ENCODE data around the gene GPHN.

GPHN gene

DNA sequence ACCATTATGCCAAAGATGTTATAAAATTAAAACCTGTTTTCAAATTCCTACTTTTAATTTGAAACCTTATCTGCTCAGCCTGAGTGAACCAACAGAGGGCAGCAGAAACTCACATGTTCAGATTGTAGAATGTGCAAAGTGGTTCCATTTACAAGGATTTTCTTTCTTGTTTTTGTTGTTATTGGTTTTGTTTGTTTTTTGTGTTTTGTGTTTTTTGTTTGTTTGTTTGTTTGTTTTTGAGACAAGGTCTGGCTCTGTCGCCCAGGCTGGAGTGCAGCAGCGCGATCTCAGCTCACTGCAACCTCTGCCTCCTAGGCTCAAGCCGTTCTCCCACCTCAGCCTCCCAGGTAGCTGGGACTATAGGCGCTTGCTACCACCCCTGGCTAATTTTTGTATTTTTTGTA lies 658.5 kb downstream of the GPHN start:
- TF ChIP-seq POLR2AphosphoS5 (IDR thresholded peaks at IDR 0.05; ENCODE audit: low read depth, low read length): no peak
- no peak for TF ChIP-seq POLR2A (IDR thresholded peaks at IDR 0.05; ENCODE audit: low read depth, low read length)
- no peak for TF ChIP-seq TAF1 (IDR thresholded peaks at IDR 0.05; ENCODE audit: borderline replicate concordance, low read depth, low read length)
- DNase-seq (ENCODE audit: insufficient read length) (no peak), FAIRE-seq (peak; percentile 33)

GRCh38 chr14:67167420-67168109 lies 659.6 kb downstream of the GPHN start:
- no peak for TF ChIP-seq POLR2AphosphoS5 (IDR thresholded peaks at IDR 0.05; ENCODE audit: low read depth, low read length)
- no peak for TF ChIP-seq POLR2A (IDR thresholded peaks at IDR 0.05; ENCODE audit: low read depth, low read length)
- no peak for TF ChIP-seq TAF1 (IDR thresholded peaks at IDR 0.05; ENCODE audit: borderline replicate concordance, low read depth, low read length)
- no peak for DNase-seq (ENCODE audit: insufficient read length)
- no peak for FAIRE-seq

- TF ChIP-seq POLR2AphosphoS5 (IDR thresholded peaks at IDR 0.05; ENCODE audit: low read depth, low read length) (no peak), POLR2A (IDR thresholded peaks at IDR 0.05; ENCODE audit: low read depth, low read length) (no peak), TAF1 (IDR thresholded peaks at IDR 0.05; ENCODE audit: borderline replicate concordance, low read depth, low read length) (no peak)
- no peak for FAIRE-seq
- no peak for DNase-seq (ENCODE audit: insufficient read length)
Measured at GRCh38 chr14:67168110-67168441, 660.1 kb downstream of the GPHN start.

DNA sequence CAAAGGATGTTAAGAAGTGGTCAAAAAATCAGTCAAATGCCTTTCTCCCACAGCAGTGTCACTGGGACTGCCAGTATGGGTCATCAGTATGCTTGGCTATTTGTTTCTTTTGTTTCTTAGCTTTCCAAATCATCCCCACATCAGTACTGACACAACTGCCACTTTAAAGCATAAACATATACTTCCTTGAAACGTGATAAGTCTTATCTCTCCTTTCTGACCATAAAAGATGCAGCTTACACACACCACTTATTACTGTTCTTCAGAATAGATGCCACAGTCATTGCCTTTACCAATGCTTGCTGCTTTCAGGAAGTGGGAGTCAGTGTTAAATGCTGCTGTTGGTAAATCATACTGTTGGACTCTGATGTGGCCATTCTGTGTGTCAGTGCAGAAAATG lies 662.7 kb downstream of the GPHN start:
- TF ChIP-seq POLR2A (IDR thresholded peaks at IDR 0.05; ENCODE audit: low read depth, low read length) (no peak), TAF1 (IDR thresholded peaks at IDR 0.05; ENCODE audit: borderline replicate concordance, low read depth, low read length) (no peak), POLR2AphosphoS5 (IDR thresholded peaks at IDR 0.05; ENCODE audit: low read depth, low read length) (no peak)
- DNase-seq (ENCODE audit: insufficient read length): no peak
- no peak for FAIRE-seq

DNA sequence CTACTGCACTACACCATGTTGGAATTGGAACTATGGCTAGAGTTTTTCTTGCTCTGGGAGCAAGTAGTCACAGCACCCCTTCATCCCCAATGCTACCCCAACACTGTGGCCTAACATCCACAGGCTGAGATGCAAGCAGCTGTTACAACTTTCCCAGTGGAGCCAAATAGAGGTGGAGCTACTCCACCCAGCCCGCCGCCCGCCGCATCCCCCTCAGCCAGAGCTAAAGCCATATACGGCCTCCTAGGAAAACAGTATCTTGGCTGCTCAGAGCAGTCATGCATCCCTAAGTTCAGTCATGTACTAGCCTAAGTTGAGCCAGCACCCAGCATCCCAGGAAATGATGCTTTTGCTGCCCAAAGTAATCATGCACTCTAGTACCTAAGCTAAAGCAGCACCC lies 664.1 kb downstream of the GPHN start:
- TF ChIP-seq POLR2AphosphoS5 (IDR thresholded peaks at IDR 0.05; ENCODE audit: low read depth, low read length) (no peak), TAF1 (IDR thresholded peaks at IDR 0.05; ENCODE audit: borderline replicate concordance, low read depth, low read length) (no peak), POLR2A (IDR thresholded peaks at IDR 0.05; ENCODE audit: low read depth, low read length) (no peak)
- DNase-seq (ENCODE audit: insufficient read length) (no peak), FAIRE-seq (no peak)

DNA sequence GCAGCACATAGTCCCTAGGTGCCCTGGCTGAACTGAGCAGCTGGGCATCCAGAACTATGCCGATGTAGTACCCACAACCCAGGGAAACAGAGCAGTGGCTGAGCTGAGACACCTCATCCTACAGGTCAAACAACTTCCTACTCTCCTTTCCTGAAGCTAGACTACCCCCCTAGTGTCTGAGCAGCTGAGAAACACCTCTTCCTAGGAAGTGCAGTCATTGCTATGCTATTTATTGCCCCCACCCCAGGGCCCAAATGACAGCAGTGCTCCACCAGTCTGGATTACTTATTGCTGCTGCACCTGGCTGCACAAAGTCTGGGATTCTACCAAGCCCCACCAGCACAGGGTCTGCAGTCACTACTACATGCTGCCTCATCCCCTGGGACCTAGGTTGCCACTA lies 664.6 kb downstream of the GPHN start:
- no peak for TF ChIP-seq TAF1 (IDR thresholded peaks at IDR 0.05; ENCODE audit: borderline replicate concordance, low read depth, low read length)
- DNase-seq (ENCODE audit: insufficient read length): no peak
- no peak for FAIRE-seq

DNA sequence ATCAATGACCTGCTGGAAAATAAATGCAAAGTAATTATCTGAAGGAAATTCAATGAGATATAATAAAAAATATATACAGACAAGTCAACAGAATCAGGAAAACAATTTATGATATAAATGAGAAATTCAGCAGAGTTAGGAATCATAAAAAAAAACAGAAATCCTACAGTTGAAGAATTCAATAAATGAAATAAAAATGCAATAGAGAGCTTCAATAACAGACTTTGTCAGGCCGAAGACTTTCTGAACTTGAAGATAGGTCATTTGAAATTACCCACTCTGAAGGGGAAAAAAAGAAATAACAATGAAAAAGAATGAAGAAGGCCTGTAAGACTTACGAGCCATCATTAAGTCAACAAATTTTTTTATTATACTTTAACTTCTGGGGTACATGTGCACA lies 665.8 kb downstream of the GPHN start:
- TF ChIP-seq TAF1 (IDR thresholded peaks at IDR 0.05; ENCODE audit: borderline replicate concordance, low read depth, low read length) (no peak), POLR2A (IDR thresholded peaks at IDR 0.05; ENCODE audit: low read depth, low read length) (no peak), POLR2AphosphoS5 (IDR thresholded peaks at IDR 0.05; ENCODE audit: low read depth, low read length) (no peak)
- DNase-seq (ENCODE audit: insufficient read length) (no peak), FAIRE-seq (no peak)

- FAIRE-seq: no peak
- TF ChIP-seq POLR2A (IDR thresholded peaks at IDR 0.05; ENCODE audit: low read depth, low read length): no peak
- TF ChIP-seq TAF1 (IDR thresholded peaks at IDR 0.05; ENCODE audit: borderline replicate concordance, low read depth, low read length): no peak
- TF ChIP-seq POLR2AphosphoS5 (IDR thresholded peaks at IDR 0.05; ENCODE audit: low read depth, low read length): no peak
- no peak for DNase-seq (ENCODE audit: insufficient read length)
Measured at GRCh38 chr14:67186172-67186768, 678.3 kb downstream of the GPHN start.

- DNase-seq (ENCODE audit: insufficient read length) (no peak), FAIRE-seq (no peak)
- no peak for TF ChIP-seq TAF1 (IDR thresholded peaks at IDR 0.05; ENCODE audit: borderline replicate concordance, low read depth, low read length)
- no peak for TF ChIP-seq POLR2A (IDR thresholded peaks at IDR 0.05; ENCODE audit: low read depth, low read length)
Measured at GRCh38 chr14:67186789-67187584, 679.0 kb downstream of the GPHN start.

- DNase-seq (ENCODE audit: insufficient read length) (no peak), FAIRE-seq (no peak)
Measured at GRCh38 chr14:67187826-67188225, 679.9 kb downstream of the GPHN start.

GRCh38 chr14:67188326-67188725 lies 680.4 kb downstream of the GPHN start:
- TF ChIP-seq POLR2AphosphoS5 (IDR thresholded peaks at IDR 0.05; ENCODE audit: low read depth, low read length) (no peak), TAF1 (IDR thresholded peaks at IDR 0.05; ENCODE audit: borderline replicate concordance, low read depth, low read length) (no peak), POLR2A (IDR thresholded peaks at IDR 0.05; ENCODE audit: low read depth, low read length) (no peak)
- DNase-seq (ENCODE audit: insufficient read length) (no peak), FAIRE-seq (no peak)

More at GRCh38 chr14:67187826-67188225, 679.9 kb downstream of the GPHN start:
- TF ChIP-seq POLR2AphosphoS5 (IDR thresholded peaks at IDR 0.05; ENCODE audit: low read depth, low read length) (no peak), TAF1 (IDR thresholded peaks at IDR 0.05; ENCODE audit: borderline replicate concordance, low read depth, low read length) (no peak), POLR2A (IDR thresholded peaks at IDR 0.05; ENCODE audit: low read depth, low read length) (no peak)

- no peak for FAIRE-seq
- TF ChIP-seq TAF1 (IDR thresholded peaks at IDR 0.05; ENCODE audit: borderline replicate concordance, low read depth, low read length) (no peak), POLR2AphosphoS5 (IDR thresholded peaks at IDR 0.05; ENCODE audit: low read depth, low read length) (no peak), POLR2A (IDR thresholded peaks at IDR 0.05; ENCODE audit: low read depth, low read length) (no peak)
Measured at GRCh38 chr14:67191768-67192290, 683.9 kb downstream of the GPHN start.

More at GRCh38 chr14:67191768-67192290, 683.9 kb downstream of the GPHN start:
- DNase-seq (ENCODE audit: insufficient read length): no peak
